Transverse colon (tissue), 4 donors: ENCODE data around the gene TLCD2.

ENCODE experiments used
- CTCF ChIP-seq, 5 experiments: fragments of 200-600 bp in 3 of 5; fragments of 450-650 bp in 2 of 5; sonication (generic) in 3 of 5; IDR thresholded peaks; 1 replicate in 2 of 5; 2 replicates in 3 of 5; pipeline ENCODE4 v1.5.1; 2016 to 2017; ENCODE audit warnings: antibody characterized with exemption in 5 of 5, inconsistent platforms in 3 of 5, mild to moderate bottlenecking in 2 of 5, moderate library complexity in 1 of 5
- EP300 ChIP-seq: sonication (generic); formaldehyde crosslinking; IDR thresholded peaks from one replicate; pipeline ENCODE4 v1.6.1; 2017; ENCODE audit warnings: antibody characterized with exemption, low read depth
- POLR2A ChIP-seq: fragments of 450-650 bp; IDR thresholded peaks from one replicate; pipeline ENCODE4 v1.6.1; 2016; ENCODE audit warnings: antibody characterized with exemption, mild to moderate bottlenecking, moderate library complexity
- POLR2AphosphoS5 ChIP-seq, 3 donors: sonication (generic); formaldehyde crosslinking; IDR thresholded peaks; one replicate each; pipeline ENCODE4 v1.6.1; 2016; ENCODE audit warnings: antibody characterized with exemption in 3 of 3

- TF ChIP-seq CTCF (IDR thresholded peaks at IDR 0.05) (peak in 1 of 5 experiments; percentile 12), EP300 (no peak), POLR2A (peak; percentile 96), POLR2AphosphoS5 (IDR thresholded peaks at IDR 0.05) (peak; percentile 98 to 99 (median 99))
Measured at GRCh38 chr17:1684378-1685189, 25.6 kb downstream of the TLCD2 start, which contains the start of gene PRPF8.
